ENCODE measurements around the gene FITM1. TPM values are rescaled to one million over a fixed set of nuclear protein-coding genes. Genes with fewer than 3 reads are reported as not detected.
A peak's percentile ranks its signal among the peaks of the same experiment; 100 is the strongest.

The FITM1 gene
- total RNA-seq, 1 experiment from 2014 or later = 0.72 TPM

DNA sequence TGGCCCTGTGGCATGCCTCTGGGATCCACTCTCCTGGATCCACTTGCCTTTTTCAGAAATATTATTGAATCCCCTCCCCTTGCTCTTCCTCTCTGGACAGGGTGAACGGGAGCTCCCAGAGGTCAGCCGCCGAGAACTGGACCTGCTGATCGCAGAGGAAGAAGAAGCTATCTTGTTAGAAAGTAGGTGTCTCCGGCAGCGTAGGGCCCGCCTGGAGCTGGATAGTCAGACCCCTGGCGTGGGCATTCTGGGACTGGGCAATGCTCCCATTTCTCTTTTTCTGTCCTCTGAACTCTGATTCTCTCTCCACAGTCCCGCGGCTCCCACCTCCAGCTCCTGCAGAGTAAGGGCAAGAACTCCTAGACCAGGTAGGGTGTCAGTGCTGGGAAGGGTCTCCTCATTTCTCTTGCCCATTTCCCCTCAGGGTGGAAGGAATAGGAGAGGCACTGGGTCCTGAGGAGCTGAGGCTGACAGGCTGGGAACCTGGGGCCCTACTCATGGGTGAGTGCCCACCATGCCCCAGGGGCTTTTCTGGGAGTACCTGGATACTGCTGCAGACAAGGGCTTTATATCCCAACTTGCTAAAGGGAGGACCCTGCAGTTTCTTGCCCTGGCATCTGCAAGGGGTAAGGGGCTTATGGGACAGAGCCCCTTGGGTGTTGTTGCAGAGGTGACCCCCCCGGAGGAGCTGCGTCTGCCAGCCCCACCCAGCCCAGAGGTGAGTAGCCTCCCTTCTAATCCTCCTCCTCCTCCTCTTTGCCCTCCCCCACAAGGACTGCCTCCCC lies 46.8 kb downstream of the FITM1 start:
- Histone ChIP-seq H2BK120ac (ENCODE audit: low read depth, low read length, poor library complexity, severe bottlenecking) (no peak overlapping the region), H3K27ac (ENCODE audit: insufficient read length, low read depth, low read length) (no peak overlapping the region), H3K18ac (ENCODE audit: insufficient read length, low read depth, low read length) (no peak overlapping the region), H2AK5ac (ENCODE audit: insufficient read length, low read length) (no peak overlapping the region), H2AFZ (ENCODE audit: low read length) (no peak overlapping the region), H3K23me2 (ENCODE audit: insufficient read length, low read depth, low read length, poor library complexity, severe bottlenecking) (peaks cover 6% of the 10 kb centered on the region), H3K79me1 (ENCODE audit: insufficient read depth, low read depth, low read length, poor library complexity, severe bottlenecking) (no peaks in the 10 kb centered on the region), H3K9me3 (ENCODE audit: control insufficient read depth, low read depth, low read length) (no peaks in the 10 kb centered on the region), H4K5ac (ENCODE audit: insufficient read length, low read depth, low read length) (no peak overlapping the region), H3K27me3 (ENCODE audit: insufficient read depth, low read length) (no peaks in the 10 kb centered on the region), H3K9ac (ENCODE audit: extremely low read depth, insufficient read length, low read length) (no peak overlapping the region), H2BK20ac (ENCODE audit: low read depth, low read length, poor library complexity, severe bottlenecking) (no peak overlapping the region), H3K14ac (ENCODE audit: insufficient read depth, low read length) (no peak overlapping the region), H2BK5ac (ENCODE audit: insufficient read length, low read length) (no peak overlapping the region), H3K56ac (ENCODE audit: insufficient read length, low read depth, low read length) (no peak overlapping the region), H3K23ac (ENCODE audit: insufficient read length, low read depth, low read length) (no peak overlapping the region), H2BK12ac (ENCODE audit: insufficient read length, low read depth, low read length) (no peak overlapping the region), H2BK15ac (ENCODE audit: low read depth, low read length) (no peak overlapping the region), H3T11ph (ENCODE audit: low read length) (no peak overlapping the region), H3K79me2 (ENCODE audit: insufficient read depth, low read length) (no peaks in the 10 kb centered on the region), H4K8ac (replicated peaks; ENCODE audit: insufficient read length, low read depth, low read length) (no peak overlapping the region), H3K4me2 (ENCODE audit: insufficient read depth, insufficient read length, low read length) (no peak overlapping the region), H3K4ac (ENCODE audit: low read depth, low read length) (no peak overlapping the region), H4K91ac (ENCODE audit: insufficient read length, low read depth, low read length) (no peak overlapping the region), H3K4me1 (ENCODE audit: insufficient read depth, low read length) (no peaks in the 10 kb centered on the region), H4K20me1 (ENCODE audit: control insufficient read depth, insufficient read depth, insufficient read length) (no peaks in the 10 kb centered on the region)
- H3K27ac Mint-ChIP-seq = peak overlapping the region in 1 of 3 experiments; percentile 32; a peak in 1 of 7 replicates
- TF ChIP-seq, protein P1, sequence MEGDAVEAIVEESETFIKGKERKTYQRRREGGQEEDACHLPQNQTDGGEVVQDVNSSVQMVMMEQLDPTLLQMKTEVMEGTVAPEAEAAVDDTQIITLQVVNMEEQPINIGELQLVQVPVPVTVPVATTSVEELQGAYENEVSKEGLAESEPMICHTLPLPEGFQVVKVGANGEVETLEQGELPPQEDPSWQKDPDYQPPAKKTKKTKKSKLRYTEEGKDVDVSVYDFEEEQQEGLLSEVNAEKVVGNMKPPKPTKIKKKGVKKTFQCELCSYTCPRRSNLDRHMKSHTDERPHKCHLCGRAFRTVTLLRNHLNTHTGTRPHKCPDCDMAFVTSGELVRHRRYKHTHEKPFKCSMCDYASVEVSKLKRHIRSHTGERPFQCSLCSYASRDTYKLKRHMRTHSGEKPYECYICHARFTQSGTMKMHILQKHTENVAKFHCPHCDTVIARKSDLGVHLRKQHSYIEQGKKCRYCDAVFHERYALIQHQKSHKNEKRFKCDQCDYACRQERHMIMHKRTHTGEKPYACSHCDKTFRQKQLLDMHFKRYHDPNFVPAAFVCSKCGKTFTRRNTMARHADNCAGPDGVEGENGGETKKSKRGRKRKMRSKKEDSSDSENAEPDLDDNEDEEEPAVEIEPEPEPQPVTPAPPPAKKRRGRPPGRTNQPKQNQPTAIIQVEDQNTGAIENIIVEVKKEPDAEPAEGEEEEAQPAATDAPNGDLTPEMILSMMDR (conservative IDR thresholded peaks at IDR 0.05) = no peak
- no peaks in the 10 kb centered on the region; a peak in 1 of 5 replicates for H3K9me3 Mint-ChIP-seq
- no CpG with 5 or more reads among the region's 12 CpGs for WGBS (ENCODE audit: extremely low coverage, insufficient read length, low lambda C conversion rate)
- no peak for DNase-seq
- peaks cover under 1 to 7% of the 10 kb centered on the region in 2 experiments; a peak in 2 of 4 replicates for H3K4me1 Mint-ChIP-seq
- peaks cover 26 to 66% (median 54%) of the 10 kb centered on the region in 3 experiments for H3K36me3 Mint-ChIP-seq (ENCODE audit: insufficient read depth in 1 of 3, low read depth in 3 of 3)
- no peaks in the 10 kb centered on the region; the same call in 1 of the 2 replicates for H3K27me3 Mint-ChIP-seq (ENCODE audit: low read depth)
- H3K4me3 Mint-ChIP-seq = no peak overlapping the region

Measured in H9 (cell line).